Measurements from ENCODE around the gene RFPL4AL1.
"Not testable (repeated sequence)": the region's sequence is repeated elsewhere in the genome, so short reads cannot be mapped to it uniquely, and the experiment has no call there.

Gene RFPL4AL1

DNA sequence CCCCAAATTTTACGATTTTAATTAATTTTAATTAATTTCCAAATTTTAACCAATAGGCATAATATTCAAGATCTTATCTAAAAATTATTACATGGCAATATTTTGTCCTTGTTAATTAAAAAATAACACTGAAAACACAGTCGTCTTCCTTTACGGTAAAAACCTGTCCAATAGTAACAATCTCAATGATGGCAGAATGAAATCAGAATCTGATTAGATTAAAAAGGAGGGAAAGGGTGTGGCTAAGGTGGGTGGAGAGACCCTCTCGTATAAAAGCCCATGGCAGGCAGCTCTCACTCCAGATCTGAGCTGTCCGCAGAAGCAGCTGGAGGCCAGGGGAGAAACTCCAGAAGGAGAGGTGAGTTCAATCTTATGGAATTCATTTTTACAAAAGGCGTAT, at the start of gene RFPL4AL1:
Gene RFPL4AL1, plus strand, starts transcription at position 301 of the 400 bp plus-strand sequence. CDS start 2,687 bp downstream, outside the sequence.
- not testable (repeated sequence) for FAIRE-seq

- no peak for FAIRE-seq
Observed at GRCh38 chr19:55720214-55720746, 48.6 kb upstream of the RFPL4AL1 start.

- FAIRE-seq = no peak
Observed at GRCh38 chr19:55720801-55721200, 48.1 kb upstream of the RFPL4AL1 start.

GRCh38 chr19:55723491-55723890, 45.4 kb upstream of the RFPL4AL1 start:
- FAIRE-seq = no peak

DNA sequence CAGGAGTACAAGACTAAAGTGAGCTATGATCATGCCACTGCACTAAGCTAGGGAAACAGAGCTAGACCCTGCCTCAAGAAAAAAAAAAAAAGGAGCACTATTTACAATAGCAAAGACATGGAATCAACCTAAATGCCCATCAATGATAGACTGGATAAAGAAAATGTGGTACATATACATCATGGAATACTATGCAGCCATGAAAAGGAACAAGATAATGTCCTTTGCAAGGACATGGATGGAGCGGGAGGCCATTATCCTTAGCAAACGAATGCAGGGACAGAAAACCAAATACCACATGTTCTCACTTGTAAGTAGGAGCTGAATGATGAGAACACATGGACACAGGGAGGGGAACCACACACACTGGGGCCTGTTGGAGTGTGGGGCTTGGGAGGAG, 38.5 kb upstream of the RFPL4AL1 start:
- not testable (repeated sequence) for FAIRE-seq

- no peak for FAIRE-seq
Observed at GRCh38 chr19:55738302-55738701, 30.6 kb upstream of the RFPL4AL1 start, which contains the start of gene NLRP9. Gene NLRP9 (minus strand): TSS chr19:55738402. CDS start chr19:55738374, 28 bp downstream.

DNA sequence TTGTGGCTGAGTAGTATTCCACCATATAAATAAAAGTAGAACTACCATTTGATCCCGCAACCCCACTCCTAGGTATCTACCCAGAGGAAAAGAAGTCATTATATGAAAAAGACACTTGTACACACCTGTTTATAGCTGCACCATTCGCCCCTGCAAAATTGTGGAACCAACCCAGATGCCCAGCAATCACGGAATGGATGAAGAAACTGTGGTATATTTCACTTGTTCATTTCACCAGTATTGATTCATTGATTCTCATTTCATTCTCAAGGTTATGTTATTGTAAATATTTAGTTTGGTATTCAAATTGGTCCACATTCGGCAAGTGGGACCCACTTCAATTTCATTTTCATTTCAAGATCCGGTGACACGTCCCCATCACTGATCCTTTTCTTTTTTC, 18.2 kb upstream of the RFPL4AL1 start:
- no peak for FAIRE-seq

- no peak for FAIRE-seq
Observed at GRCh38 chr19:55753401-55753800, 15.5 kb upstream of the RFPL4AL1 start.

DNA sequence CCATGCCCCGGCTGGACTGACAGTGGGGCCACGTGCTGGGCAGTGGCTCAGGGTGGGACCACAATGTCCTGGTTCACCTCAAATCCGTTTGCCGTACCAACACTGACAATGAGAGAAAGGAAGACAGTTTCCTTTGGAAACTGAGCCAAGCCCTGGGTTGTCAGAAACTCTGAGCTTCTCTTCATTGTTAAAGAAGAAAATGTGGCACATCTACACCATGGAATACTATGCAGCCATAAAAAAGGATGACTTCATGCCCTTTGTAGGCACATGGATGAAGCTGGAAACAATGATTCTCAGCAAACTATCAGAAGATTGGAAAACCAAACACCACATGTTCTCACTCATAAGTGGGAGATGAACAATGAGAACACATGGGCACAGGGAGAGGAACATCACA, 12.1 kb upstream of the RFPL4AL1 start:
- FAIRE-seq = not testable (repeated sequence)

DNA sequence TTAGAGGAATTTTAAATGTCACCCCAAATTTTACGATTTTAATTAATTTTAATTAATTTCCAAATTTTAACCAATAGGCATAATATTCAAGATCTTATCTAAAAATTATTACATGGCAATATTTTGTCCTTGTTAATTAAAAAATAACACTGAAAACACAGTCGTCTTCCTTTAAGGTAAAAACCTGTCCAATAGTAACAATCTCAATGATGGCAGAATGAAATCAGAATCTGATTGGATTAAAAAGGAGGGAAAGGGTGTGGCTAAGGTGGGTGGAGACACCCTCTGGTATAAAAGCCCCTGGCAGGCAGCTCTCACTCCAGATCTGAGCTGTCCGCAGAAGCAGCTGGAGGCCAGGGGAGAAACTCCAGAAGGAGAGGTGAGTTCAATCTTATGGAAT, 10.1 kb upstream of the RFPL4AL1 start, which contains the start of gene RFPL4A:
Gene RFPL4A, plus strand, starts transcription at position 301 of the 400 bp plus-strand sequence. CDS start 2,704 bp downstream, outside the sequence.
- not testable (repeated sequence) for FAIRE-seq

DNA sequence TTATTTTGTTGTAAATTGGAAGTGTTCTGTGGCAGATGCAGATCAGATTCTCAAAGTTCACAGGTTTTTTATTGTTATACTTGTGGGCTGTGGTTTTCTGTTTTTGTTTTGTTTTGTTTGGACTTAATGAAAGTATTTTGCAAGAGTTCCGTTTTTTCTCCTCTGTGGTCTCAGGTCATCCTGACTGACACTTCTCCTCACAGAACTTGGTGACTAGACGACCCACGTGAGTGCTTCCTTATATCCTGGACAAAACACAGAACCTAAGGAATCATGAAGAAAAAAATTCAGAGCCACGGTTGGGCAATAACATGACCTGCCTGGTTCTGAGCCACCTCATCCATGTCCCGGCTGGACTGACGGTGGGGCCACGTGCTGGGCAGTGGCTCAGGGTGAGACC, 2.5 kb upstream of the RFPL4AL1 start:
- FAIRE-seq = no peak

- FAIRE-seq = not testable (repeated sequence)
Observed at GRCh38 chr19:55769632-55770031, 714 bp downstream of the RFPL4AL1 start.

DNA sequence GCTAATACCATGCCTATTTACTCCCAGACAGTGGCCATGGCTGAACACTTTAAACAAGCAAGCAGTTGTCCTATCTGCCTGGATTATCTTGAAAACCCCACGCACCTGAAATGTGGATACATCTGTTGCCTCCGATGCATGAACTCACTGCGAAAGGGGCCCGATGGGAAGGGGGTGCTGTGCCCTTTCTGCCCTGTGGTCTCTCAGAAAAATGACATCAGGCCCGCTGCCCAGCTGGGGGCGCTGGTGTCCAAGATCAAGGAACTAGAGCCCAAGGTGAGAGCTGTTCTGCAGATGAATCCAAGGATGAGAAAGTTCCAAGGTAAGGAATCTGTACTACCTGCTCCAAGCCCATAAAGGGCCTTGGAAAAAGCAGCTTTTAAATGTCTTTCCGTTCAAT, 8.6 kb downstream of the RFPL4AL1 start:
- no peak for FAIRE-seq

GRCh38 chr19:55778331-55778730, 9.4 kb downstream of the RFPL4AL1 start:
- no peak for FAIRE-seq

GRCh38 chr19:55781112-55781511, 12.2 kb downstream of the RFPL4AL1 start:
- no peak for FAIRE-seq

GRCh38 chr19:55795021-55795420, 26.1 kb downstream of the RFPL4AL1 start:
- FAIRE-seq = no peak

DNA sequence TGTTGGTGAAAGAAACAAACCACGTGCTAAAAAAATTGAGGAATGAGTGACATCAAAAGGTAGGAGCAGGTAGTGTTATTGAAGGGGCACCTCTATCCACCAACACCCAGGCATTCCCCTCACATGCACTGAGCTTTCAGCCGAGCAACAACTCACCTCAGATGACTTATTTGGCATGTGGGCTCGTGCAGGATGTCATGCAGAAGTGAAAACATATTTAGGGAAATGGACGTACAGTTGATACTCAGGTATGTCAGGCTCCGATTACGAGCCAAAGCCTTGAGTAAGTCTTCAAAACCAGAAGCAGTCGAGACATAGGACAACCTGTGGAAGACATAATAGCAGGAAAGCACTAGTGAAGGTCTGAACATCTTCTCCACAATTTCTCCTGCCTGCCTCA, 32.5 kb downstream of the RFPL4AL1 start:
- FAIRE-seq = no peak

- no peak for FAIRE-seq
Observed at GRCh38 chr19:55802281-55802680, 33.4 kb downstream of the RFPL4AL1 start.

- FAIRE-seq = peak; percentile 57
Observed at GRCh38 chr19:55809381-55810058, 40.6 kb downstream of the RFPL4AL1 start.

- no peak for FAIRE-seq
Observed at GRCh38 chr19:55811340-55811739, 42.4 kb downstream of the RFPL4AL1 start.

GRCh38 chr19:55812449-55812848, 43.5 kb downstream of the RFPL4AL1 start:
- no peak for FAIRE-seq

- no peak for FAIRE-seq
Observed at GRCh38 chr19:55813906-55814305, 45.0 kb downstream of the RFPL4AL1 start.

GRCh38 chr19:55820037-55820436, 51.1 kb downstream of the RFPL4AL1 start:
- no peak for FAIRE-seq

Data from TTC549 (cell line).